GM19239 (cell line): Measurements from ENCODE around the gene OSBPL10.

Experiments
- DNase-seq: peaks from one replicate; pipeline ENCODE4 v3.0.0; 2011; ENCODE audit warnings: low spot score; ENCODE audit not compliant: insufficient read length
- FAIRE-seq: peaks from 2 replicates; lab custom pipeline; 2011; peaks lifted over from hg19 to GRCh38; lab: Jason Lieb, UNC

Gene OSBPL10

GRCh38 chr3:31654998-31655397, 326.1 kb downstream of the OSBPL10 start:
- no peak for FAIRE-seq
- DNase-seq = no peak

- FAIRE-seq = no peak
- no peak for DNase-seq
Measured at GRCh38 chr3:31653464-31653863, 327.6 kb downstream of the OSBPL10 start.

GRCh38 chr3:31652296-31652695, 328.8 kb downstream of the OSBPL10 start:
- FAIRE-seq (no peak), DNase-seq (no peak)

GRCh38 chr3:31648286-31648968, 332.6 kb downstream of the OSBPL10 start:
- DNase-seq = no peak
- no peak for FAIRE-seq

- DNase-seq = no peak
- no peak for FAIRE-seq
Measured at GRCh38 chr3:31645256-31645655, 335.8 kb downstream of the OSBPL10 start.

- FAIRE-seq (no peak), DNase-seq (no peak)
Measured at GRCh38 chr3:31639828-31640227, 341.2 kb downstream of the OSBPL10 start.

GRCh38 chr3:31636694-31637442, 344.2 kb downstream of the OSBPL10 start:
- no peak for FAIRE-seq
- no peak for DNase-seq

GRCh38 chr3:31636049-31636448, 345.0 kb downstream of the OSBPL10 start:
- FAIRE-seq (peak; percentile 23), DNase-seq (no peak)

GRCh38 chr3:31635545-31635944, 345.5 kb downstream of the OSBPL10 start:
- peak; percentile 40 for FAIRE-seq
- DNase-seq = no peak

- FAIRE-seq (no peak), DNase-seq (no peak)
Measured at GRCh38 chr3:31634476-31634875, 346.6 kb downstream of the OSBPL10 start.

- DNase-seq = no peak
- FAIRE-seq = peak; percentile 62
Measured at GRCh38 chr3:31629054-31629453, 352.0 kb downstream of the OSBPL10 start.

- FAIRE-seq (no peak), DNase-seq (no peak)
Measured at GRCh38 chr3:31625358-31625757, 355.7 kb downstream of the OSBPL10 start.

GRCh38 chr3:31624083-31624709, 356.9 kb downstream of the OSBPL10 start:
- FAIRE-seq = no peak
- DNase-seq = no peak

GRCh38 chr3:31622636-31623288, 358.3 kb downstream of the OSBPL10 start:
- FAIRE-seq (peak; percentile 67), DNase-seq (no peak)

GRCh38 chr3:31621314-31621713, 359.7 kb downstream of the OSBPL10 start:
- DNase-seq (no peak), FAIRE-seq (no peak)

- peak; percentile 70 for FAIRE-seq
Measured at GRCh38 chr3:31620656-31621055, 360.4 kb downstream of the OSBPL10 start.

GRCh38 chr3:31616711-31617110, 364.4 kb downstream of the OSBPL10 start:
- FAIRE-seq (no peak), DNase-seq (no peak)

More at GRCh38 chr3:31620656-31621055, 360.4 kb downstream of the OSBPL10 start:
- DNase-seq = no peak

- FAIRE-seq (no peak), DNase-seq (no peak)
Measured at GRCh38 chr3:31615071-31615875, 365.8 kb downstream of the OSBPL10 start.

- DNase-seq = no peak
- no peak for FAIRE-seq
Measured at GRCh38 chr3:31614162-31614921, 366.7 kb downstream of the OSBPL10 start.
